ENCODE measurements around the gene PIGZ. TPM values are rescaled to one million over a fixed set of nuclear protein-coding genes. Genes with fewer than 3 reads are reported as not detected.

PIGZ gene
- total and polyA plus RNA-seq, 5 donors, result 3.4 to 5.2 (median 4.0) TPM

DNA sequence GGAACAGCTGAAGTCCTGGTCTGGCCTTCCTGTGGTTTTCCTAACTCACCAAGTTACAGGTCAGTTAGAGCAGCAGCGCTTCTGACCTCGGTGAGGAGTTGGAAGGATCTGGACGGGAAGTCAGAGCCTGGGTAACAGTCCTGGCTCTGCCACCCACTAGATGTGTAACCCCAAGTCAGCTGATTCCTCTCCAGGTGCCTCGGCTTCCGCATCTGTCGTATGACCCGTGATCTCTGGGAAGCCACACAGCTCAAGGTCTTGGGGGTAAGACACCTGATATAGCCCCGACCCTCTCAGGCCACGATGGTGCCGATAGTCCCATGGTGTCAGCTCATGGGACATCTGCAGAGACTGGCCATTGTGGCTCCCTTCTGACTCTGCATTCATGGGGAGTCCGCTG is 8.3 kb upstream of the PIGZ start:
- Histone ChIP-seq H3K4me1 (ENCODE audit: control insufficient read depth, insufficient read depth, low read length) (no peaks in the 10 kb centered on the region), H3K4me3 (ENCODE audit: low read length) (no peak overlapping the region), H3K27me3 (ENCODE audit: control insufficient read depth, insufficient read depth) (no peaks in the 10 kb centered on the region), H3K9me3 (ENCODE audit: control insufficient read depth, low read length) (no peaks in the 10 kb centered on the region), H3K27ac (ENCODE audit: low read length) (no peak overlapping the region)
- 83% methylated on average over 11 of the region's 11 CpGs for WGBS
- intact Hi-C loops (cut with DNase I), result no loop called here
- ATAC-seq (no peak), DNase-seq (no peak)

DNA sequence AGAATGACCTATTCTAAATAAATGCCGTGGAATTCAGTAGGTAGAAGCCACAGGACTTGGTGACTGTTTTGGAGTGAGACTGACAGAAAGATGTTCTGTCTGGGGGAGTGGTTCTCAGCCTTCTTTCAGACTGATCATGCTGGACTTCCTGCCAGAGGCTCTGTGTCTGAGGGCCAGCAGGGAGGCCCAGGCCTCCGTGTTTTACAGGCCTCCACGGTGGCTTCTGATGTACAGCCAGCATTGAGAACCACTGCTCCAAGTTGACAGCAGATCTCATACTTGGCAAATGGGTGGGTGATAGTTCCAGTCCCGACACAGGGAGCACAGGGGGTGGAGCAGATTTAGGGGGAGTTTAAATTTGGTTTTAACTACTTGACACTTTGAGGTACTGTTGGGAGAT is 6.7 kb upstream of the PIGZ start:
- H3K27ac ChIP-seq (ENCODE audit: low read length), result no peak overlapping the region
- H3K27me3 ChIP-seq (ENCODE audit: control insufficient read depth, insufficient read depth), result no peaks in the 10 kb centered on the region
- DNase-seq (no peak), ATAC-seq (no peak)
- H3K4me1 ChIP-seq (ENCODE audit: control insufficient read depth, insufficient read depth, low read length), result no peaks in the 10 kb centered on the region
- no peaks in the 10 kb centered on the region for H3K9me3 ChIP-seq (ENCODE audit: control insufficient read depth, low read length)
- intact Hi-C loops (cut with DNase I), result no loop called here
- H3K4me3 ChIP-seq (ENCODE audit: low read length), result no peak overlapping the region
- WGBS, result 61% methylated on average over 4 of the region's 4 CpGs

DNA sequence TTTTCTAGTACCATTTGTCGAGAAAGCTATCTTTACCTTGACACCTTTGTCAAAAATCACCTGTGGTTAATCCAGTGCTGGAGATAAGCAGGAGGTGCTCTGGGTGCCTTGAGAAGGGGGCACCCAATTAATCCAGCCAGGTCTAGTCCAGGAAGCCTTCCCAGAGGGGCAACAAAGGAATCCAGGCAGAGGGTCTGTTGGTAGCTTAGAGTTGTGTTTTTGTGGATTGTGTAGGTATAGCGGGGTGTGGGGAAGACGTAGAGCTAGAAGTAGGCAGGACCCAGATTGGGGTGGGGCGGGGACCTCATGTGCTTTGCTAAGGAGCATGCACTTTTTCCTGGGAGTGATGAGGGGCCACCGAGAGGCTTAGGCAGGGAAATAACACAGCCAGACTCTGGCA is 6.0 kb upstream of the PIGZ start:
- H3K4me3 ChIP-seq (ENCODE audit: low read length), result no peak overlapping the region
- H3K27ac ChIP-seq (ENCODE audit: low read length), result no peak overlapping the region
- intact Hi-C loops (cut with DNase I), result no loop called here
- no peaks in the 10 kb centered on the region for H3K9me3 ChIP-seq (ENCODE audit: control insufficient read depth, low read length)
- 80% methylated on average over 5 of the region's 5 CpGs for WGBS
- no peak for ATAC-seq
- no peak for DNase-seq
- H3K27me3 ChIP-seq (ENCODE audit: control insufficient read depth, insufficient read depth), result no peaks in the 10 kb centered on the region
- no peaks in the 10 kb centered on the region for H3K4me1 ChIP-seq (ENCODE audit: control insufficient read depth, insufficient read depth, low read length)

DNA sequence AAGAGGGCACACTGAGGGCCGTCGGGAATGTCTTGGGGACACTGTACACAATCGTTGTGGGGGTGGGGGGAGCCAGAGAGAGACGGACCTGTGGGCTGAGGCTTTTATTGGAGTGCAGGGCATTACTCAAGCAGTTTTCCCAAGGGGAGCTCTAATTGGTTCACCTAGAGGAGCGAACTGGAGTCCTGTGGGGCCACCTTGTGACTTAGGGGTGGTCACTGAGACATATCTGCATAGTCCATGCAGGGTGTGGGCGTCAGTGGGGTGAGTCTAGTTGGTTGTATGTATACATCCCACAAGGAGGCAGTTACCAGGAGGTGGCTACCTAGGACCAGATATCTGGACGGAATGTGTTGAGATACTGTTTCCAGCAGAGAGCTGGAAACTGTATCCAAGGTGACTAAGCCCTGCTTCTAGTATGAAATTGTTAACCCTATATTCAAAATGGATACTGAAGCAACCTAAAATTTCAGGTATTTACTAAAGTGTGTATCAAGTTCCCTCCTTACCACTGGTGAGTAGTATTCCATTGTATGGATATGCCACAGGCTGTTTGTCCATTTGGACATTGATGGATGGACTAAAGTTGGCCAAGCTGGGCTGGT is 2.6 kb upstream of the PIGZ start:
- ATAC-seq (no peak), DNase-seq (no peak)
- H3K27ac ChIP-seq (ENCODE audit: low read length), result no peak overlapping the region
- no peaks in the 10 kb centered on the region for H3K4me1 ChIP-seq (ENCODE audit: control insufficient read depth, insufficient read depth, low read length)
- H3K4me3 ChIP-seq (ENCODE audit: low read length), result no peak overlapping the region
- intact Hi-C loops (cut with DNase I), result no loop called here
- WGBS, result 83% methylated on average over 7 of the region's 7 CpGs
- no peaks in the 10 kb centered on the region for H3K27me3 ChIP-seq (ENCODE audit: control insufficient read depth, insufficient read depth)
- H3K9me3 ChIP-seq (ENCODE audit: control insufficient read depth, low read length), result no peaks in the 10 kb centered on the region

DNA sequence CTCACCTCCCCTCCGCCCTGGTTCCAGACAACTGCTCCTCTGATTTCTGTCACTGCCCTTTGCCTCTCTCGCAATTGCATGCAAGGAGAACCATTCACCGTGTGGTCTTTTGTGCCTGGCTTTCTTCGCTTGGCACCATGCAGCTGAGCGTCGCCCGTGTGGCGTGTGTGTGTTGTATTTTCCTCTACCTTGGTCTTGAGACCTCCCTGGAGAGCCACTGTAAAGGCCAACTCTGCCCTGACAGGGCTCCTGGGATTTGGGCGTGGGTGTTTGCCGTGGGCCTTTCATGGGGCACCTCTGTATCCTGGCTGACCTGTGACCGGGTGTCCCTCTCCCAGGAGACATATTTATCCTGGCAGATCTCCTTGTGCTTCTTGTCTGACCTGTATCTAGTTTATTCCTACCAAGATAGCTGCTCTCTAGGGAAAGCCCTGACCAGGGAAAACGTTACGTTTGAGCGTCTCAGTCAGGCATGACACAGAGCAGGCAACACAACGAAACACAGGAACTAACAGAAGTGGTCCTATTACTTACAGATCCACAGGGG is 2.0 kb upstream of the PIGZ start:
- Histone ChIP-seq H3K4me1 (ENCODE audit: control insufficient read depth, insufficient read depth, low read length) (no peaks in the 10 kb centered on the region), H3K9me3 (ENCODE audit: control insufficient read depth, low read length) (no peaks in the 10 kb centered on the region), H3K27ac (ENCODE audit: low read length) (no peak overlapping the region), H3K27me3 (ENCODE audit: control insufficient read depth, insufficient read depth) (no peaks in the 10 kb centered on the region), H3K4me3 (ENCODE audit: low read length) (no peak overlapping the region)
- intact Hi-C loops (cut with DNase I), result no loop called here
- DNase-seq, result no peak
- no peak for ATAC-seq
- 88% methylated on average over 15 of the region's 15 CpGs for WGBS

DNA sequence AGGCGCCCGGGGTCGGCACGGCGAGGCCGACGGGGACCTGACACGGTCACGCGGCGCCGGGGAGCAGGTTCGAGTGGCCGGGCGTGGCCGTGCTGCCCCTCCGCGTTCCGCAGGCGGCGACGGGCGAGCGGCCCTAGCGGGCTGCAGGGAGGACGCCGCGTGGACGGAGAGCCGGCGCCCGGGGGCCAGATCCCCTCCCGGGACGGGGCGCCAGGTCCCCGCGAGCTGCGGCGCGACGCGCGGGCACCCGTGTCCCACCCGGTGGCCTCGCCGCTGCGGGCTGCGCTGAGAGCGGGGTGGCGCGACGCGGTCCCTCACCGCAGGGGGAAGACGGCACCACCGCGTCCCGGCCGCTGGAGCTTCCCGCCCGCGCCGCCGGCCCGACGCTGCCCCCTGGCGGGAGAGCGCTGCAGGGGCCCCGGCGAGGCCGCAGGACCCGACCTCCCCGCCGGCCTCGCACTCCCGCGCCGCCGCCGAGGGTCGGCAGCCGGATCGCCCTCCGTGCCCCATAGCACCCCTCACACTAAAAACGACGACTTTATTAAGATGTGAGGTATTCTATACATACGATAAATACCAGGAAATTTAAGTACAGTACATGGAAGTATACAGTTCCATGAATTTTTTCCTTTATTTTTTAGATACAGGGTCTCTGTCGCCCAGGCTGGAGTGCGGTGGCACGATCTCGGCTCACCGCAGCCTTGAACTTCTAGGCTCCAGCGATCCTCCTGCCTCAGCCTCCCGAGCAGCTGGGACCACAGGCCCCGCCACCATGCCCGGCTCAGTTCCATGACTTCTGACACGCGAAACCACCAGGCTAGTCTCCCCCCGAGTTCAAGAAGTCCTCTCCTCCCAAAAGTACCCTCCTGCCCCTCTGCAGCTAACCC is 1.3 kb upstream of the PIGZ start:
- Histone ChIP-seq H3K4me3 (ENCODE audit: low read length) (peak overlapping the region; percentile 78), H3K4me1 (ENCODE audit: control insufficient read depth, insufficient read depth, low read length) (no peaks in the 10 kb centered on the region), H3K27ac (ENCODE audit: low read length) (no peak overlapping the region), H3K9me3 (ENCODE audit: control insufficient read depth, low read length) (no peaks in the 10 kb centered on the region), H3K27me3 (ENCODE audit: control insufficient read depth, insufficient read depth) (no peaks in the 10 kb centered on the region)
- ATAC-seq (peak; percentile 80 to 82), DNase-seq (peak; percentile 66 to 87 (median 87))
- intact Hi-C loops (cut with DNase I), result loop anchor here in 2 of 4 donors (5.0 kb wide), 1 partner anchor 133 kb away; no protein-coding TSS in a partner anchor
- WGBS, result 9% methylated on average over 100 of the region's 100 CpGs

DNA sequence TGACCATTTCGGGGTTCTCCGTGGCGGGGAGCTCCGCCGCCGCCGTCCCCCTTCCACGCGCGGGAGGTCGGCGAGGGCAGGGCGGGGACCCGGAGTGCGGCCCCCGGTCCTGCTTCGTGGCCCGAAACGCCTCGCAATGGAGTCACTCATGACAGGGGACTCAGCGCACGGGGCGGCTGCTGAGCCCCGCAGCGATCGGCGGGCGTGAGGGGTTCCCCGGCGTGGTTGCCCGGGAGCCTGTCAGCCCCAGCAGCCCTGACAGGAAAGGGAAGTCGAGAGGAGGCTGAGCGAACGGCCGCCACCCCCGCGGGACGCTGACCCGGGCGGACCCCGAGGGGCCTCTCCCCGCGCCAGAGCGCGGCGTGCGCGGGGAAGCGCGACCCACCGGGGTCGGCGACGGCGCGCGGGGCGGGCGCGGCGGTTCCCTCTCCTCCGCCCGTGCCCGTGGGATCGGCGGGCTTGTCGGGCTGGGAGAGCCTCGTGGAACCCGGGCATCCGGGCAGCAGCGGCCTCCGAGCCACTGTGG is 564 bp upstream of the PIGZ start:
- no peaks in the 10 kb centered on the region for H3K4me1 ChIP-seq (ENCODE audit: control insufficient read depth, insufficient read depth, low read length)
- intact Hi-C loops (cut with DNase I), result loop anchor here in 2 of 4 donors (5.0 kb wide), 1 partner anchor 132 kb away; no protein-coding TSS in a partner anchor
- WGBS, result under 1% methylated on average over 72 of the region's 72 CpGs
- peak overlapping the region; percentile 2 for H3K27ac ChIP-seq (ENCODE audit: low read length)
- ATAC-seq, result peak; percentile 22 to 30
- DNase-seq, result peak in 2 of 3 donors; percentile 61 to 69
- no peaks in the 10 kb centered on the region for H3K27me3 ChIP-seq (ENCODE audit: control insufficient read depth, insufficient read depth)
- H3K4me3 ChIP-seq (ENCODE audit: low read length), result peak overlapping the region; percentile 78
- H3K9me3 ChIP-seq (ENCODE audit: control insufficient read depth, low read length), result no peaks in the 10 kb centered on the region

DNA sequence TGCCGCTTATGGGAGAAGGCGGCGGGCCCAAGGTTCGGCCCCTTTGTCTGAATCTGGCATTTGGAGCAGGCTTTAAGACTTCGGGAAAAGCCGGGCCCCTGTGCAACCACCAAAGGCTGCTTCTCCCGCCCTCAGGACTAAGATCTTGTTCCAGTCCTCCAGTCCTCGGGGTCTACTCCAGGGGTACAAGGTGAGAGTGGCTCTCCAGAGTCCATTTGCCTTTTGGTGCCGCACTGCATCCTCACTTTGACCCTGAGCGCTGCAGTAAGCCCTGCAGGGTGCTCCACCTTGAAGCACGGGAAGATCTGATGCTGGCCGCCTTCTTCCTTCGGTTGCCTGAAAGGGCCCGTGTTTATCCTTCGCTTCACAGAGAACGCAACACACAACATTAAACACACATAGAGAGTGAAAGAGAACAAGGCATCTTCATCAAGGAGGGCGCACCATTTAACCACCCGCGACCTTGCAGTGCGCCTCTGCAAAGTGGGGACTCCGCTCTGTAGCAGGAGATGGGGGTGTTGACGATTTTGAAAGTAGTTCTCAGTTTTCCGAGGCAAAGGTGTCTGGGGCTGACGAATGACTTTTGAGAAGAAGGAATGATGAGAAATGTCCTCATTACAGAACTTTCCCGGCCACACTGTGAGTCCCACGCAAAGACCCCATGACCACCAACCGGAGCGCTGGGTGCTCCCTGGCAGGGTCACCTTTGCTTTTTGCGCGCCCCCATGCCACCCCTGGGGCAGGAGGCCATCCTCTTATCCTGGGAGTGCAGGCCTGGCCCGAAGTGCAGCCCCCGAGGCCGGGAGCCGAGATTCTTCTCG is 1.0 kb downstream of the PIGZ start:
- H3K4me3 ChIP-seq (ENCODE audit: low read length), result peak overlapping the region; percentile 78
- WGBS, result 66% methylated on average over 35 of the region's 35 CpGs
- H3K4me1 ChIP-seq (ENCODE audit: control insufficient read depth, insufficient read depth, low read length), result no peaks in the 10 kb centered on the region
- intact Hi-C loops (cut with DNase I), result loop anchor here in 2 of 4 donors (5.0 kb wide), 1 partner anchor 130 kb away; no protein-coding TSS in a partner anchor
- H3K9me3 ChIP-seq (ENCODE audit: control insufficient read depth, low read length), result no peaks in the 10 kb centered on the region
- no peaks in the 10 kb centered on the region for H3K27me3 ChIP-seq (ENCODE audit: control insufficient read depth, insufficient read depth)
- DNase-seq (no peak), ATAC-seq (peak in 1 of 2 donors; percentile 2)
- H3K27ac ChIP-seq (ENCODE audit: low read length), result no peak overlapping the region

DNA sequence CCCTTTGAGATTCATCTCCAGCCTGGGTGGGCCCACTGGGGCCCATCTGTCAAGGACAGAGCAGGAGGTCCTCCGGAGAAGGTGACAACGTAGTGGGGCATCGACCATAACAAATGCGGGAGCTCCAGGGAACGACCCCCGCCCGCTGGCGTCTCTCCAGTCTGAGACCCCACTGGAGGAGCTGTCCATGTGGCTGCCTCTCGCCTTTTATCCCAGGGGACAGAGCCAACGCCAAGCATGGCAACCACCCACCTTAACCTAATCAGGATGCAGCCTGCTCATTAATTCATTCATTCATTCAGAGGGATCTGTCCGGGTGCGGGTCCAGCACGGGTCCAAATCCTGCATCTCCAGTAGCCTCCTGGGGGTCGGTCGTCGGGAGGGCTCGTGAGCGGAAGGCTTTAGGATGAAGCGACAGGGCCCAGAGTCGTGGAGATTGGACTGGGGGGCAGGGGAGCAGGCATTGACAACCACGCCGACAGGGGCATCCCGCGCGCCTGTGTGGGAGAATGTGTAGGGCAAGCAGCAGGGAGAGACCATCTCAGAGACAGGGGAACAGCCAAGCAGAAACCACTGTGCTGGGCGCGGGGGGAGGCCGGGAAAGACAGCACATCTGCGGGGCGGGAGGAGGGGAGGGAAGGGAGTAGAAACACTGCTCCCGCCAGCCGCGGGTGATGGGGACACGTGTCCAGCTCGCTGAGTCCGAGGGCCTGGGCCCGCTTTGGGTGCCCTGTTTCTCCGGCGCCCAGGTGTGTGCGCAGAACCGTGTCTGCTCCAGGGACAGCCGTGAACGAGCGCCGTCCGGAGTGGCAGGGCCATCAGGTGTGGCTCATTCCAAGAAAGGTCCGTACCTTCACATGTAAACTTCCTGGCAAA is 1.9 kb downstream of the PIGZ start:
- Histone ChIP-seq H3K4me3 (ENCODE audit: low read length) (no peak overlapping the region), H3K27ac (ENCODE audit: low read length) (no peak overlapping the region), H3K9me3 (ENCODE audit: control insufficient read depth, low read length) (no peaks in the 10 kb centered on the region), H3K4me1 (ENCODE audit: control insufficient read depth, insufficient read depth, low read length) (no peaks in the 10 kb centered on the region), H3K27me3 (ENCODE audit: control insufficient read depth, insufficient read depth) (no peaks in the 10 kb centered on the region)
- ATAC-seq (no peak), DNase-seq (no peak)
- intact Hi-C loops (cut with DNase I), result loop anchor here in 2 of 4 donors (5.0 kb wide), 1 partner anchor 129 kb away; no protein-coding TSS in a partner anchor
- 69% methylated on average over 47 of the region's 47 CpGs for WGBS

DNA sequence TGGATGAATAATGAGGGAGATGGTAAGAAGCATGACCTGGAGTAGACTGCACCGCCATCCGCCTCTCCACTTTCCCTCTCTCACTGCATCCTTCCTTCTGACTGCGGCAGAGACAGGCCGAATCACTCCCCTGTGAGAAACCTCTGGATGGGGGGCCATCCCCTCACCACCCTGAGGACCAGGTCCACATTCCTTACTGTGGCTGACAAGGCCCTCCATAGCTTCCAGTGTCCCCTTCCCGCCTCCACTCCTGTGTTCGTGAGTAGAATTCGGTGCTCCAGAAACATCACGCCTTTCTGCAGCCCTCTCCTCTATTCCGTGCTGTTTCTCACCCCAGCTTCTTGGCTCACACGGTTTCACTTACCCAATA is 2.8 kb downstream of the PIGZ start:
- H3K27ac ChIP-seq (ENCODE audit: low read length), result no peak overlapping the region
- intact Hi-C loops (cut with DNase I), result loop anchor here in 2 of 4 donors (5.0 kb wide), 1 partner anchor 128 kb away; no protein-coding TSS in a partner anchor
- H3K4me1 ChIP-seq (ENCODE audit: control insufficient read depth, insufficient read depth, low read length), result no peaks in the 10 kb centered on the region
- 92% methylated on average over 10 of the region's 10 CpGs for WGBS
- DNase-seq (no peak), ATAC-seq (no peak)
- no peaks in the 10 kb centered on the region for H3K27me3 ChIP-seq (ENCODE audit: control insufficient read depth, insufficient read depth)
- no peaks in the 10 kb centered on the region for H3K9me3 ChIP-seq (ENCODE audit: control insufficient read depth, low read length)
- H3K4me3 ChIP-seq (ENCODE audit: low read length), result no peak overlapping the region

Data from right cardiac atrium (tissue), 5 donors.